SU-DHL-6 (cell line): ENCODE data around the gene CNNM1.

Experiments
- H2AFZ ChIP-seq: fragments of 200-600 bp; sonication (generic); 2 replicates; pipeline ENCODE4 v1.6.1; 2014; ENCODE audit warnings: low read depth, mild to moderate bottlenecking, moderate library complexity, mixed read lengths, antibody characterized with exemption, low read length; ENCODE audit not compliant: severe bottlenecking
- H3F3A ChIP-seq: fragments of 200-600 bp; shearing (Covaris generic); 2 replicates; pipeline ENCODE4 v1.6.0; 2016; ENCODE audit warnings: antibody characterized with exemption, mild to moderate bottlenecking; ENCODE audit not compliant: insufficient read depth
- H3K27ac ChIP-seq: fragments of 200-600 bp; sonication (generic); 2 replicates; pipeline ENCODE4 v1.5.1; 2016; ENCODE audit warnings: low read depth, mild to moderate bottlenecking, low read length, moderate library complexity, mixed read lengths
- H3K27me3 ChIP-seq: fragments of 200-600 bp; sonication (generic), shearing (Covaris generic); 2 replicates; pipeline ENCODE4 v1.6.0; 2014; ENCODE audit warnings: mild to moderate bottlenecking, low read length
- H3K36me3 ChIP-seq: fragments of 200-600 bp; sonication (generic); 2 replicates; pipeline ENCODE4 v1.6.1; 2014; ENCODE audit warnings: mild to moderate bottlenecking, low read length, mixed read lengths
- H3K4me2 ChIP-seq: fragments of 300-600, 200-600 bp; shearing (Covaris generic), sonication (generic); 2 replicates; pipeline ENCODE4 v1.6.0; 2014; ENCODE audit warnings: low read length, low read depth, mild to moderate bottlenecking; ENCODE audit not compliant: poor library complexity, severe bottlenecking
- H3K4me3 ChIP-seq: fragments of 200-600 bp; sonication (generic); 2 replicates; pipeline ENCODE4 v1.5.1; 2014; ENCODE audit warnings: antibody characterized with exemption, low read length, mild to moderate bottlenecking, mixed read lengths; ENCODE audit not compliant: insufficient read depth, poor library complexity, severe bottlenecking
- H3K79me2 ChIP-seq: fragments of 200-600 bp; sonication (generic); 2 replicates; pipeline ENCODE4 v1.6.1; 2014; ENCODE audit warnings: mild to moderate bottlenecking, low read length, moderate library complexity; ENCODE audit not compliant: insufficient read depth
- H3K9ac ChIP-seq: fragments of 200-600 bp; sonication (generic); 2 replicates; pipeline ENCODE4 v1.7.0; 2014; ENCODE audit warnings: mild to moderate bottlenecking, low read length
- H3K9me2 ChIP-seq: fragments of 200-600 bp; sonication (generic); replicated peaks from 2 replicates; pipeline ENCODE4 v1.6.1; 2014; ENCODE audit warnings: low read length; ENCODE audit not compliant: insufficient read depth
- H3K9me3 ChIP-seq: fragments of 200-600 bp; sonication (generic); 2 replicates; pipeline ENCODE4 v1.6.1; 2014; ENCODE audit warnings: low read length, mixed read lengths; ENCODE audit not compliant: insufficient read depth
- H4K20me1 ChIP-seq: fragments of 200-600 bp; sonication (generic); 2 replicates; pipeline ENCODE4 v1.6.1; 2014; ENCODE audit warnings: low read depth, mild to moderate bottlenecking, antibody characterized with exemption, low read length, moderate library complexity, mixed read lengths
- CTCF ChIP-seq: fragments of 200-600 bp; sonication (generic); IDR thresholded peaks from one replicate; pipeline ENCODE4 v1.5.1; 2017; ENCODE audit warnings: antibody characterized with exemption, mild to moderate bottlenecking, low read length, moderate library complexity; ENCODE audit not compliant: insufficient read depth, poor library complexity, severe bottlenecking
- EZH2phosphoT487 ChIP-seq: fragments of 200-600 bp; sonication (generic), shearing (Covaris generic); conservative IDR thresholded peaks from 2 replicates; pipeline ENCODE4 v1.6.1; 2018; ENCODE audit warnings: mild to moderate bottlenecking, antibody characterized with exemption, low read length, moderate library complexity, mixed read lengths

Gene CNNM1

GRCh38 chr10:99340650-99341049 is 11.5 kb downstream of the CNNM1 start:
- H3K4me2 ChIP-seq, result no peak overlapping the region
- no peak overlapping the region for H3K27ac ChIP-seq
- no peak overlapping the region for H2AFZ ChIP-seq
- H3K4me3 ChIP-seq, result no peak overlapping the region
- H3K9me3 ChIP-seq, result no peaks in the 10 kb centered on the region
- no peaks in the 10 kb centered on the region for H3F3A ChIP-seq
- no peaks in the 10 kb centered on the region for H3K27me3 ChIP-seq
- H3K36me3 ChIP-seq, result no peaks in the 10 kb centered on the region
- no peak overlapping the region for H3K9ac ChIP-seq
- no peaks in the 10 kb centered on the region for H3K9me2 ChIP-seq
- no peaks in the 10 kb centered on the region for H4K20me1 ChIP-seq
- H3K79me2 ChIP-seq, result no peaks in the 10 kb centered on the region
- TF ChIP-seq CTCF (no peak), EZH2phosphoT487 (no peak)

DNA sequence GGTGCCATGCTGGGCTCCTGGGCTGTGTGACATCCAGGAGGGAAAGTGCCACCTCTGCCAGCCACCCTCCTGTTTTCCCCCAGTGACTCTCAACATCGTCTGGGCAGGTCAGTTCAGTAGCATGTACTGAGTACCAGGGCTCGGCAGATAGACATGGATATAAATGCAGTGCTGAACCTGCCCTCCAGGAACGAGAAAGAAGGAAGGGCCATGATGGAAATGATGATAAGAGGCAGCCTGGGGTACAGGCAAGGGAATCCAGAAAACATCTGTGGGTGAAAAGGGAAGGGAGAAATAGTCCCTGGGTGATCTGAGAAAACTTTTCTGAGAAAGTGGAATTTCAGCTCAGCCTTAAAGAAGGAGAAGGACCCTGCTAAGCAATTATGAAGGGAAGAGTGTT is 12.1 kb downstream of the CNNM1 start:
- Histone ChIP-seq H3K9ac (no peak overlapping the region), H4K20me1 (no peaks in the 10 kb centered on the region), H3K36me3 (no peaks in the 10 kb centered on the region), H3K79me2 (no peaks in the 10 kb centered on the region), H3K27ac (no peak overlapping the region), H3K4me2 (no peak overlapping the region), H3F3A (no peaks in the 10 kb centered on the region), H3K4me3 (no peak overlapping the region), H3K9me2 (no peaks in the 10 kb centered on the region), H2AFZ (no peak overlapping the region), H3K9me3 (no peaks in the 10 kb centered on the region), H3K27me3 (no peaks in the 10 kb centered on the region)
- TF ChIP-seq EZH2phosphoT487, result no peak
- TF ChIP-seq CTCF, result no peak

DNA sequence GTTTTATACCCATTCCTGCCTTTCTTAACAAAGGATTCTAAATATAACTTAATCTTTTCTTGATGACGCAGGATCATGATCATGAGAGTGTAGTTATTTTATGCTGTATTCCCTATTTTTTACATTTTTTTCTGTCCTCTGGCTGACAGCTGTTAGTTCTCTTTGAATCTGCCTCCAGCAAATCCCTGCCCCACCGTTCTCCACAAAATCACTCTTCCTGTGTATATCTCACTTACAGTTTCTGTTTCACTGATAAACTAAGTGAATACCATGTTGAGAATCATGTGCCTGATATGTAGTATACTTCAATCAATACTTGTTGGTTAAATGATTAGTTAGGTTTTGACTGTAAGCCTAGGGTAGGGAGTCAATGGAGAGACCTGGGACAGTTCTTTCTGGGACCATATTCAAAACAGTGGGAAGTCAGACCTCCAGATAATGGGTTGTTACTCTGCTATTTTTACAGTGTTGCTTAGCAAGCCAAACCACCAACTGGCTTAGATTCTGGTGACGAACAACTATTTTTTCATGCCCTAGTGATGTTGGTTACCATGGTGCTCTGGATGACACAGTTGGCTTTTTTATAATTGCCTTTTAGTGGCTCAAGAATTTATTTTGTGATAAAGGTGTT is 12.8 kb downstream of the CNNM1 start:
- TF ChIP-seq EZH2phosphoT487, result no peak

GRCh38 chr10:99343262-99343661 is 14.1 kb downstream of the CNNM1 start:
- Histone ChIP-seq H4K20me1 (no peaks in the 10 kb centered on the region), H3K79me2 (no peaks in the 10 kb centered on the region), H3K9me3 (no peaks in the 10 kb centered on the region), H3K4me3 (no peak overlapping the region), H3K9ac (no peak overlapping the region), H2AFZ (no peak overlapping the region), H3K27ac (no peak overlapping the region), H3K4me2 (no peak overlapping the region), H3K9me2 (no peaks in the 10 kb centered on the region), H3K36me3 (no peaks in the 10 kb centered on the region), H3F3A (no peaks in the 10 kb centered on the region), H3K27me3 (no peaks in the 10 kb centered on the region)
- no peak for TF ChIP-seq CTCF
- TF ChIP-seq EZH2phosphoT487, result no peak

More for the DNA sequence above, 12.8 kb downstream of the CNNM1 start:
- H3K4me2 ChIP-seq, result no peak overlapping the region
- no peaks in the 10 kb centered on the region for H4K20me1 ChIP-seq
- no peaks in the 10 kb centered on the region for H3K27me3 ChIP-seq
- H3K79me2 ChIP-seq, result no peaks in the 10 kb centered on the region
- H3K9ac ChIP-seq, result no peak overlapping the region
- no peak overlapping the region for H3K27ac ChIP-seq
- no peaks in the 10 kb centered on the region for H3K9me3 ChIP-seq
- H2AFZ ChIP-seq, result no peak overlapping the region
- H3K4me3 ChIP-seq, result no peak overlapping the region
- H3F3A ChIP-seq, result no peaks in the 10 kb centered on the region
- H3K9me2 ChIP-seq, result no peaks in the 10 kb centered on the region
- H3K36me3 ChIP-seq, result no peaks in the 10 kb centered on the region
